ENCODE measurements around the gene PEX5L. TPM values are rescaled to one million over a fixed set of nuclear protein-coding genes. Genes with fewer than 3 reads are reported as not detected.
A peak's percentile ranks its signal among the peaks of the same experiment; 100 is the strongest.

Gene PEX5L
- total RNA-seq, 2 experiments from 2014 or later = not detected

GRCh38 chr3:179898024-179898423 lies 138.7 kb downstream of the PEX5L start:
- no peak overlapping the region for H3K27ac Mint-ChIP-seq
- ChIA-PET CTCF (interaction anchor here (1.0 kb wide), 1 partner anchor 10 kb away, joined by 3 read pairs; no protein-coding TSS in a partner anchor), POLR2A (no interaction called here)
- H3K4me1 Mint-ChIP-seq (ENCODE audit: low read depth) = no peaks in the 10 kb centered on the region
- no peaks in the 10 kb centered on the region for H3K36me3 Mint-ChIP-seq (ENCODE audit: low read depth)
- H3K9me3 Mint-ChIP-seq = no peaks in the 10 kb centered on the region
- H3K27me3 Mint-ChIP-seq = peaks cover 3% of the 10 kb centered on the region
- TF ChIP-seq, protein P1, sequence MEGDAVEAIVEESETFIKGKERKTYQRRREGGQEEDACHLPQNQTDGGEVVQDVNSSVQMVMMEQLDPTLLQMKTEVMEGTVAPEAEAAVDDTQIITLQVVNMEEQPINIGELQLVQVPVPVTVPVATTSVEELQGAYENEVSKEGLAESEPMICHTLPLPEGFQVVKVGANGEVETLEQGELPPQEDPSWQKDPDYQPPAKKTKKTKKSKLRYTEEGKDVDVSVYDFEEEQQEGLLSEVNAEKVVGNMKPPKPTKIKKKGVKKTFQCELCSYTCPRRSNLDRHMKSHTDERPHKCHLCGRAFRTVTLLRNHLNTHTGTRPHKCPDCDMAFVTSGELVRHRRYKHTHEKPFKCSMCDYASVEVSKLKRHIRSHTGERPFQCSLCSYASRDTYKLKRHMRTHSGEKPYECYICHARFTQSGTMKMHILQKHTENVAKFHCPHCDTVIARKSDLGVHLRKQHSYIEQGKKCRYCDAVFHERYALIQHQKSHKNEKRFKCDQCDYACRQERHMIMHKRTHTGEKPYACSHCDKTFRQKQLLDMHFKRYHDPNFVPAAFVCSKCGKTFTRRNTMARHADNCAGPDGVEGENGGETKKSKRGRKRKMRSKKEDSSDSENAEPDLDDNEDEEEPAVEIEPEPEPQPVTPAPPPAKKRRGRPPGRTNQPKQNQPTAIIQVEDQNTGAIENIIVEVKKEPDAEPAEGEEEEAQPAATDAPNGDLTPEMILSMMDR (IDR thresholded peaks at IDR 0.05) = no peak
- no peak overlapping the region for H3K4me3 Mint-ChIP-seq
- ATAC-seq = peak; percentile 80
- intact Hi-C loops (cut with micrococcal nuclease) = no loop called here
- peak; percentile 38 for DNase-seq

DNA sequence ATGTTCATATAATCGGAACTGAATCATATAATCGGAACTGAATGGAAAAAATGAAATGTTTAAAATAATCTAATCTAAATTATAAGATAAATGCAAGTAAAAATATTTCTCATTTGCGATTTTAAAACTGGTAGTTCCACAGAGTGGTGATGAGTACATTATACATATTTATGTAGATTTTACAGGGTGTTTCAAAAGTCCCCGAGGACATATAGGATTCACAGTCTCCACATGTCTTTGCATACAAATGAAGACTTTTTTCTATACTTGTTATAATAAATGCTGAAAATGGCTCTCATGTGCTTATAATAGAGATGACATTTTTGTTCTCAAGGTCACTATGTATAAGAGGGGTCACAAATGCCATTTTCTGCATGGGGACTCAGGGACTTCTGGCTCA lies 139.5 kb downstream of the PEX5L start:
- CTCF ChIA-PET = no interaction called here
- DNase-seq (no peak), ATAC-seq (no peak)
- POLR2A ChIA-PET = no interaction called here
- intact Hi-C loops (cut with micrococcal nuclease) = no loop called here
- TF ChIP-seq, protein P1 (IDR thresholded peaks at IDR 0.05) = no peak
- Mint-ChIP-seq H3K27me3 (peaks cover 3% of the 10 kb centered on the region), H3K4me1 (ENCODE audit: low read depth) (no peaks in the 10 kb centered on the region), H3K27ac (no peak overlapping the region), H3K36me3 (ENCODE audit: low read depth) (no peaks in the 10 kb centered on the region), H3K9me3 (no peaks in the 10 kb centered on the region), H3K4me3 (no peak overlapping the region)

- Mint-ChIP-seq H3K9me3 (no peaks in the 10 kb centered on the region), H3K27ac (no peak overlapping the region), H3K27me3 (peaks cover 3% of the 10 kb centered on the region), H3K36me3 (ENCODE audit: low read depth) (no peaks in the 10 kb centered on the region), H3K4me1 (ENCODE audit: low read depth) (no peaks in the 10 kb centered on the region), H3K4me3 (no peak overlapping the region)
- TF ChIP-seq, protein P1 (IDR thresholded peaks at IDR 0.05) = no peak
- ChIA-PET POLR2A (no interaction called here), CTCF (no interaction called here)
- no peak for DNase-seq
- intact Hi-C loops (cut with micrococcal nuclease) = no loop called here
- no peak for ATAC-seq
These were observed 140.2 kb downstream of the PEX5L start for GRCh38 chr3:179896507-179896906.

- Mint-ChIP-seq H3K27me3 (peaks cover 3% of the 10 kb centered on the region), H3K27ac (no peak overlapping the region), H3K9me3 (no peaks in the 10 kb centered on the region), H3K4me1 (ENCODE audit: low read depth) (no peaks in the 10 kb centered on the region), H3K4me3 (no peak overlapping the region), H3K36me3 (ENCODE audit: low read depth) (no peaks in the 10 kb centered on the region)
- intact Hi-C loops (cut with micrococcal nuclease) = no loop called here
- ATAC-seq (no peak), DNase-seq (no peak)
- CTCF ChIA-PET = no interaction called here
- TF ChIP-seq, protein P1 (IDR thresholded peaks at IDR 0.05) = no peak
- POLR2A ChIA-PET = no interaction called here
These were observed 141.4 kb downstream of the PEX5L start for GRCh38 chr3:179895330-179895729.

DNA sequence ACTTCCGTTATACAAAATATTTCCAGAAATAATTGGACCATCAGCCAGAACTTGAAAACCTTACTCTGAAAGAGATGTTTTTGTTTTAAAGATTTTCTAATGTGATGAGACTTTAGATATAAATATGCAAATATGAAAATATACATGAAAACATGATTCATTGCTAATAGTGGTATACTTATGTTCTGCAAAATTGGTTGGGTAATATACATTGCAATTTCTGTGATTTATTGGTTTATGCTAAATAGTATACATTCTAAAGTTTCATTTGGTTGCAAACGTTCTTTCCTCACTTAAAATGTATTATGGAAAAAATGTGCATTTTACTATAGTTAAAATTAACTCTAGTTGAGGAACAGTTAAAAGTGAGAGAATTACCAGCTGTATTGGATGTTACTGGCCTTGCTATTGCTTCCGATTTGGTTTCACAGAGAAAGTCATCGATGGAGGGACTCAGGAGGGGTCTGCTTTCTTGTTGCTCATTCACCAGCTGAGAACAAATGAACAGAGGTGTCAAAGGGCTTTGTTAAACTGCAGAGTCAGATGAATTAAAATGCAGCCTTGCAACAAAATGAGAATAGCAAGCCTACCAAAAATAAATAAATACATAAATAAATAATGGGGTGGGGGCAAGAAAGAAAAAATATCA lies 149.3 kb downstream of the PEX5L start:
- H3K27me3 Mint-ChIP-seq = no peaks in the 10 kb centered on the region

More for the DNA sequence above, 149.3 kb downstream of the PEX5L start:
- no peaks in the 10 kb centered on the region for H3K36me3 Mint-ChIP-seq (ENCODE audit: low read depth)
- peaks cover 4% of the 10 kb centered on the region for H3K4me1 Mint-ChIP-seq (ENCODE audit: low read depth)
- no peak for DNase-seq
- TF ChIP-seq, protein P1 (IDR thresholded peaks at IDR 0.05) = no peak
- ChIA-PET CTCF (interaction anchor here (1.0 kb wide), 1 partner anchor 11 kb away, joined by 3 read pairs; no protein-coding TSS in a partner anchor), POLR2A (no interaction called here)
- H3K4me3 Mint-ChIP-seq = no peak overlapping the region
- no peaks in the 10 kb centered on the region for H3K9me3 Mint-ChIP-seq
- ATAC-seq = no peak
- H3K27ac Mint-ChIP-seq = no peak overlapping the region
- intact Hi-C loops (cut with micrococcal nuclease) = no loop called here

Data from activated CD8-positive, alpha-beta T cell treated with anti-CD3 and anti-CD28 coated beads for 36 hours (primary cell).